GM19035 (cell line): ENCODE measurements around the gene FAM76A.
A peak's percentile ranks its signal among the peaks of the same experiment; 100 is the strongest.
"Not testable (repeated sequence)": the region's sequence is repeated elsewhere in the genome, so short reads cannot be mapped to it uniquely, and the experiment has no call there.

Experiments used
- ATAC-seq: cut with Tn5 transposase; IDR thresholded peaks from one replicate; pipeline ENCODE4 v1.9.1; 2021; ENCODE audit not compliant: unreplicated experiment

FAM76A gene

DNA sequence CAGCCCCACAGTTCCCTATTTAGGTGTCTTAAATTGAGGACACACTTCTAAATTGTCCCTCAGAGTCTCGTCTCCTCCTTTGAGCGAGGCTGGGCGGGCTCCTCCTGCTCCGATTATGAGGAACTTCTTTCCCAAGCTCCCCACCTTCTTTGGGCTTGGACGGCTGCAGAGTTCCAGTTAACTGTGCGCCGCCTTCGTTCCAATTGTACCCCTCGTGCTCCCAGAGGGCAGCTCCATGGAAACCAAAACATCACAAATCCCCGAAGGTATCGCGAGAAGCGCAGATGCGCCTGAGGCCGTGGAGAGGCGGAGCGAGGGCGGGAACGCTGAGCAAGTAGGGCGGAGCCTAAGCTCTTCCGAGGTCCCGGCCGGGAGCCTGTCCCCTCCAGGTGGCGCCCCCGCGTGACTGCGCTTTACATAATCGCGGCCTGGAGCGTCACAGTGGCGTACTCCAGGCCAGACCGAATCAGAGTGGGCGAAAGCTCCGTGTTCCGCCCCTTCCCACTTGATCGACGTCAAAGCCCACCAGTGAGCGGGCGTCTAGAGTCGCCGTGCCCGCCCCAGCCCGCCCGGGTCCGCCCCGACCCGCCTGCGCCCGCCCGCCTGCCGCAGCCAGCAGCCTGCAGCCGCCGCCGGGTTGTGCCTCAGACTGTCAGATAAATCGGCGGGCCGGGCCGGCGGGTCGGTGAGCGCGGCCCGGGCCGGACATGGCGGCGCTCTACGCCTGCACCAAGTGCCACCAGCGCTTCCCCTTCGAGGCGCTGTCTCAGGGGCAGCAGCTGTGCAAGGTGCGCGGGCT lies at the start of gene FAM76A:
Gene FAM76A (plus strand): TSS at position 588 of the 799 bp plus-strand sequence. CDS start 120 bp downstream, at position 708.
- peak; percentile 94 for ATAC-seq

DNA sequence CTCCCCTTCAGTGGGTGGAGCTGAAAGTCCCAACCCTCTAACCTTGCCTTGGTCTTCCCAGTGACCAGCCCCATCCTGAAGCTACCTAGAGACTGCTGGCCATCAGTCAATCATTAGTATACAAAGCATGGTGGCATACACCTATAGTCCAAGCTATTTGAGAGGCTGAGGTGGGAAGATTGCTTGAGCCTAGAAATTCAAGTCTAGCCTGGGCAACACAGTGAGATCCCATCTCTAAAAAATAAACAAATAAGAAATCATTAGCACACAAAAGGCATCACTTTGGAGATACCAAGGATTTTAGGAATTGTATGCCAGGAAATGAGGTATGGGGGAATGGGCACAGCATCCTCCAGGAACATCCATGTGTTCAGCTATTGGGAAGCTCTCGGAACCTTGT lies 49.4 kb upstream of the FAM76A start:
- ATAC-seq = no peak

DNA sequence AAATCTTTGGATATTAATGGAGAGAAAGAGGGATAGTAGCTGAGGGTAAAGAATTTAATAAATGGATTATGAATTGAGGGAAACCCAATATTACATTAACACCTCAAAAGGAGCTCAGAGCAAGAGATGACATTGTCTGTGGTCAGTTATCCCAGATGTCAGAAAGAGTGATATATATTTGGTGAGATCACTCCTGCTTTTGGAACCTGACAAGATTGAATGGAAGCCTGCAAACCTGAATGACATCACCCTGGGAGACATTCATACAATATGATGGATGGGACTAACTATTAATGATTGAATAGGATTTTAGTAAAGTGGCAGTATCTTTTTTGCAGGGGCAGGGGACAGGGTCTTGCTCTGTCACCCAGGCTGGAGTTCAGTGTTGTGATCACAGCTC lies 47.0 kb upstream of the FAM76A start:
- no peak for ATAC-seq

DNA sequence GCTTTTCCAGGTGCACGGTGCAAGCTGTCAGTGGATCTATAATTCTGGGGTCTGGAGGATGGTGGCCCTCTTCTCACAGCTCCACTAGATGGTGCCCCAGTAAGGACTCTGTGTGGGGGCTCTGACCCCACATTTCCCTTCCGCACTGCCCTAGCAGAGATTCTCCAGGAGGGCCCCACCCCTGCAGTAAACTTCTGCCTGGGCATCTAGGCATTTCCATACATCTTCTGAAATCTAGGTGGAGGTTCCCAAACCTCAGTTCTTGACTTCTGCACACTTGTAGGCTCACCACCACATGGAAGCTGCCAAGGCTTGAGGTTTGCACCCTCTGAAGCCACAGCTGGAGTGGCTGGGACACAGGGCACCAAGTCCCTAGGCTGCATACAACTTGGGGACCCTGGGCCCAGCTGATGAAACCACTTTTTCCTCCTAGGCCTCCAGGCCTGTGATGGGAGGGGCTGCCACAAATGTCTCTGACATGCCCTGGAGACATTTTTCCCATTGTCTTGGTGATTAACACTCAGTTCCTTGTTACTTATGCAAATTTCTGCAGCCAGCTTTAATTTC lies 45.5 kb upstream of the FAM76A start:
- not testable (repeated sequence) for ATAC-seq

DNA sequence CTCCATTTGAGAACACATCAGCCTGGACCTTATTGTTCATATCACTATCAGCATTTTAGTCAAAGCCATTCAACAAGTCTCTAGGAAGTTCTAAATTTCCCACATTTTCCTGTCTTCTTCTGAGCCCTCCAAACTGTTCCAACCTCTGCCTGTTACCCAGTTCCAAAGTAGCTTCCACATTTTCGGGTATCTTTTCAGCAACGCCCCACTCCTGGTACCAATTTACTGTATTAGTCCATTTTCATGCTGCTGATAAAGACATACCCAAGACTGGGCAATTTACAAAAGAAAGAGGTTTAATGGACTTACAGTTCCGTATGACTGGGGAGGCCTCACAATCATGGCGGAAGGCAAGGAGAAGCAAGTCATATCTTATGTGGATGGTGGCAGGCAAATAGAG lies 44.2 kb upstream of the FAM76A start:
- not testable (repeated sequence) for ATAC-seq

DNA sequence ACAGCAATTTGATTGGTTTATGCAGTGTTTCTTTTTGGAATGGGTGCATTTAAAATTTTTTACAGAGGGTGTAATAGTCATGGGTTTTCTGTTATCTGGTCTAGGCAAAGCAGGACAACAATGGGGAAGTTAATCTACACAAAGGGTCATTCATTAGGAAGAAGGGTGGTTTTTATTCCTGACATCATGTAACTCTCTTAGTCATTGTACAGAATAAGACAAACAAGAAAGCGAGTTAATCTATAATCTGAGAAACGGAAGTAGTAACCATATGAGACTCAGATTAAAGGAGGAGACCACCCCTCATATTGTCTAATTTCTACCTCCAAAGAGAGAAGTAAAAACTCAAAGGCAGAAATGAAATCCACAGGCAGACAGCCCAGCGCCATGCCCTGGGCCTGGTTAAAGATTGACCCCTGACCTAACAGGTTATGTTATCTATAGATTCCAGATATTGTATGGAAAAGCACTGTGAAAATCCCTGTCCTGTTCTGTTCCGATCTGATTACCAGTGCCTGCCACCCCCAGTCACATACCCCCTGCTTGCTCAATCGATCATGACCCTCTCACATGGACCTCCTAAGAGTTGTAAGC lies 43.3 kb upstream of the FAM76A start:
- ATAC-seq = no peak

DNA sequence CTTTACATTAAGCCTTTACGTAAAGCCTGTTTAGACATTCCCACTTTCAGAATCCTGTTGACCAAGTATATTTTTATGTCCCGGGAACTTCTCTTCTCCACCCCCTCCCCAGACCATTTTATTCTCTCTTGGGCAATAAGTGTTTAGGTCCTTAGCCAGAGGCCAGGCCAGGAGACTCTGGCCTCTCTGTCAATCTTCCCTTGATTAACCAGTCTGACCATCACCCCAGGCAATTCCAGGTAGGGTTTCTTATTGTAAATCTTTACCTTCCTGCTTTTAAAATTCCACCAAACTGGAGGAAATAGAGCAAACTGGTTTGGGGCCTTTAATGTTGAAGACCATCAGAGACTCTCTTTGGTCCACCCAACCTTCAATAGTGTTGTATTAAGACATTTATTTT lies 41.6 kb upstream of the FAM76A start:
- no peak for ATAC-seq

DNA sequence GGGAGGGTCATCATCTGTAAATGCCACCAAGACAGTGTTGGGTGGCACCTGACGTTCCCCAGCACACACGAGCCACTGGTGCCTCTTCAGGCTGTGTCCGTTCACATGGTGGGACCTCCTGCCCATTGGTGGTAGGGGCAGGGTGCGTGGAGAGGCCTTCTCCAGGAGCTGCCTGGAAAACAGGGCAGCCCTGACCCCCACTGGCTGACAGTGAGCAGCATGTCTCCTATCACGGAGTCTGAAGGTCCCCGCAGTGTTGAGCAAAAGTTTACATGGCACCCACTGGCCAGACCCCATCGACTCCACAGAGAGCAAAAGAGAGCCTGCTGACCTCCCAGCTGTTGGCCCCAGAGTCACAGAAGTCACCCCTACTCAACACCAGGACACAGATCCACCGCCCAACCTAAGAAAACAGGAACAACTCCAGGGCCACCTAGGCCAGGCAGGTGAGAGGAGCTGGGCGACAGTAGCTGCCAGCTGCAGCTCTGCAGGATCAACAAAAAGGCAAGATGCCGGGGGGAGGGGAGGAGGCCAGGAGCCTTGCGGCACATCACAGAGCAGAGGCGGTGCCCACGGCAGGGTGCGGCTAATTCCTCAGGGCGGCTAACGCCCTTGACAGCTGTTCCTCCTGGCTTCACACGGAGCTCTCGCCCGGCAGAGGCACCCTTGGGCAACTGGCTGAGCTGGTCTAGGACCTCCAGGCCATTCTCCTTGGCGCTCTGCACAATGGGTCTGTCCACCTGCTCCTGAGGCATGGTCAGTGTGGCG lies 39.4 kb upstream of the FAM76A start:
- ATAC-seq = no peak

DNA sequence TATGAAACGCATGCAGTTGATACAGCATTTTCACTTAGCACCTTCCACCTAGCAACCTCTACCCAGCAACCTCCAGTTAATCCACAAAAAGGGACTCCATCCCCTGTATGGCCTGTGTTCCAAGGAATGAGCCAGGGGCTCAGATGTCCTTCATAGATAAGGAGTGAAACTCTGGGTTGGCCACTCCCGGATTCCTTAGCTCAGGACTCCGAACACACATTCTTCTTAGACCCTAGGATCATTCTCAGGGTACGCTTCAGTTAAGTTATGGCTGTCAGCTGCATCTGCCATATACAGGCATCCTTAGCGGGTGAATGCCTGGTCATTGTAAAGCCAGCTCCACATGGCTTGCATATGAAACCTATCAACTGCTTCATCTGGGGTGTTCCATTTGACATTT lies 37.9 kb upstream of the FAM76A start:
- ATAC-seq = no peak

DNA sequence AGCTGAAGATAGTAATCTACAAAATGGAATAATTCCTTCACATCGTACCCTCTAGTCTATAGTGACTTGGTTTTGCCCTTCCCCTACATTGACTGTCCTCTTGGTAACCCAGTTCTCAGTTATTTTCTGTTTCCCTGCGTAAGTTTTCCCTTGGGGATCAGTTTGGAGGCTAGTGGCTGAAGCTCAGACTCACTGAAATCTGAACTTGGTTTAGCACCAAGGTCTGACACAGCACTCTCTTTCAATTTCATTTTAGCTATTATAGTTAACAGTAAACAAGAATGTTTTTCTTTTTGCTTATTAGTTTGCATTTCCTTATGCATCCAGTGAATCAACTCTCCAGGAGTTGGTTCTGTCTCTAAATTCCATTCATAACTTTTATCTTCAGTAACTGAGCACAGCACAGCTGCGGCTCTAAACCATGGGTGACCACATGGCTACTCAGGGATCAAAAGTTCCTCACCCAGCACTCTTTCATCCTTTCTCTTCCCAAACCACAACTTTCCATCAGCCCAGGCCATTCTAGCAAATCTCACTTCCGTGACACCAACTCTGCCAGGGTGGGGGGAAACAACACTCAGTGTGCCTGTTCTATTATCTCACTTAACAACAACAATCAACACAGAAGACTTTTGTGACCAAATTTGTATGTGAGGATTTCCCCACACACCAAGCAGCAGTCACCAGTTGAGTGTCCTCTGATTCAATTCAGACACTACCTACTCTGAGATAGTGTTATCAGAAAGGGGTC lies 36.2 kb upstream of the FAM76A start:
- peak; percentile 59 for ATAC-seq

DNA sequence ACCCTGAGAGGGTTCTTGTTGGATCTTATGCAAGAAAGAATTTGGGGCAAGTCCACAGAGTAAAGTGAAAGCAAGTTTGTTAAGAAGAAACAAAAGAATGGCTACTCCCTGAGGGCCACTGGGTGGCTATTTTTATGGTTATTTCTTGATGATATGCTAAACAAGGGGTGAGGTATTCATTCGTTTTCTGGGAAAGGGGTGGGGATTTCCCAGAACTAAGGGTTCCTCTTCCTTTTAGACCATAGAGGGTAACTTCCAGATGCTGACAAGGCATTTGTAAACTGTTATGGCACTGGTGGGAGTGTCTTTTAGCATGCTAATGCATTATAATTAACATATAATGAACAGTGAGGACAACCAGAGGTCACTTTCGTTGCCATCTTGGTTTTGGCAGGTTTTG lies 35.6 kb upstream of the FAM76A start:
- no peak for ATAC-seq

DNA sequence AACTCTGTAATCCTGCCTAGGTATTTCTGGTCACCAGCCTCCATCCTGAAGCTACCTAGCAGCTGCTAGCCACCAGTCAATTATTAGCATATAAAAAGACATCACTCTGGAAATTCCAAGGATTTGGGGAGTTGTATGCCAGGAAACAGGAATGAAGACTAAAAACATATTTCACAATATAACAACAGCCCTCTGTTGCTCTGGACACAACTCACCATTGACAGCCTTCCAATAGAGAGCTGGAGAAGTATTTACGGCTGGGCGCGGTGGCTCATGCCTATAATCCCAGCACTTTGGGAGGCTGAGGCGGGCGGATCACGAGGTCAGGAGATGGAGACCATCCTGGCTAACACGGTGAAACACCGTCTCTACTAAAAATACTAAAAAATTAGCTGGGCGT lies 28.9 kb upstream of the FAM76A start:
- ATAC-seq = not testable (repeated sequence)

DNA sequence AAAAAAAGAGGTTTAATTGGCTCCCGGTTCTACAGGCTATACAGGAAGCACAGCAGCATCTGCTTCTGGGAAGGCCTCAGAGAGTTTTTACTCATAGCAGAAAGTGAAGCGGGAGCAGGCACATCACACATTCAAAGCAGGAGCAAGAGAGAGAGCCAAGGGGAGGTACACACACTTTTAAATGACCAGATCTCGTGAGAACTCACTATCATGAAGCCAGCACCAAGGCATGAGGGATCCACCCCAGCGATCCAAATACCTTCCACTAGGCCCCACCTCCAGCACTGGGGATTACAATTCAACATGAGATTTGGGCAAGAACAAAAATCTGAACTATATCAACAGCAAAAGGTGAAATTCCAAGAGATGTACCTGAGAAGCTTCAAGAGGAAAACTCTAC lies 20.8 kb upstream of the FAM76A start:
- ATAC-seq = no peak

DNA sequence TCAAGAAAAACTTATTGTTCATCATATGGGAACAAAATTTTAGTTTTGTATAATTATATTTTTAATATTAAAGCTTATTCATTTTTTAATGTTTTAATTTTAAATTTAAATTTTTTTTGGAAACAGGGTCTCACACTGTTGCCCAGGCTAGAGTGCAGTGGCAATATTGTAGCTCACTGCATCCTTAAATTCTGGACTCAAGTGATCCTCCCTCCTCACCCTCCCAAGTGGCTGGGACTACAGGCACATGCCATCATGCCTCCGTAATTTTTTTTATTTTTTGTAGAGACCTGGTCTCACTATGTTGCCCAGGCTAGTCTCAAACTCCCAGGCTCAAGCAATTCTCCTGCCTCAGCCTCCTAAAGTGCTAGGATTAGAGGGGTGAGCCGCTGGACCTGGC lies 20.2 kb upstream of the FAM76A start:
- no peak for ATAC-seq

DNA sequence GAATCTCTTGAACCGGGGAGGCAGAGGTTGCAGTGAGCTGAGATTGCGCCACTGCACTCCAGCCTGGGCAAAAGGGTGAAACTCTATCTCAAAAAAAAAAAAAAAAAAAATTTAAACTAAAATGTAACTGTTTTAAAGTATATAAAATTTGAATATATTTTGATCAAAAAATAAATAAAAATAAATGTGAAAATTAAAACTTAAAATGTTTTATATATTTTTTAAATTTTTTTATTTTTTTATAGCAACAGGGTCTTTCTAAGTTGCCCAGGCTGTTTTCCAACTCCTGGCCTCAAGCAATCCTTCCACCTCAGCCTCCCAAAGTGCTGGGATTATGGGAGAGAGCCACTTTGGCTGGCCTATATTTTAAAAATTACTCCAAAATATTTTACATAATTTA lies 15.2 kb upstream of the FAM76A start:
- no peak for ATAC-seq

DNA sequence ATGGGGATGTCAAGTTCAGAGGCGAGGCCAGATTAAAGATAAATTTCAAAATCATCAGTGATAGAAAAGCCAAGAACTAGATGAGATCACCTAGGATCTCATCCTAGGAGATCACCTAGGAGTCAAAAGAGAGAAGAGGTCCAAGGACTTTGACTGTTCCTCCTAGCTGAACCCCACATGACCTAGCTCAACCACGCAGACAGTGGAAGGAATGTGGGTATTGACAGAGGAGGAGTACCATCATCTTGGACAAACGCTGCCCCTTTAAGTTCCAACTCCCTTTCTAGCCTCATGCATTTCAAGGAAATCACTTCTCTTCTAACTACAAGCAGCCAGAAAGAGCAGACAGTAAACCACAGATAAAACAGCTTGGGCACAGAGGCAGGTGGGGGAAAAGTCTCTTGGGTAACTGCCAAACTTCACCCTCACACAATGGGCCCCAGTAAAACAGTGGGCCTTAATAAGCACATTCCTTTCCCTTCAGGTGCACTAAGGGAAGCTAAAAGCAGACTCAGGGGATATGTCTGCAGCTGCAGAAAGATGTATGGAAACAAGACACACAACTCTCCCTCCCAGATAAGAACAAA lies 12.5 kb upstream of the FAM76A start:
- ATAC-seq = no peak

DNA sequence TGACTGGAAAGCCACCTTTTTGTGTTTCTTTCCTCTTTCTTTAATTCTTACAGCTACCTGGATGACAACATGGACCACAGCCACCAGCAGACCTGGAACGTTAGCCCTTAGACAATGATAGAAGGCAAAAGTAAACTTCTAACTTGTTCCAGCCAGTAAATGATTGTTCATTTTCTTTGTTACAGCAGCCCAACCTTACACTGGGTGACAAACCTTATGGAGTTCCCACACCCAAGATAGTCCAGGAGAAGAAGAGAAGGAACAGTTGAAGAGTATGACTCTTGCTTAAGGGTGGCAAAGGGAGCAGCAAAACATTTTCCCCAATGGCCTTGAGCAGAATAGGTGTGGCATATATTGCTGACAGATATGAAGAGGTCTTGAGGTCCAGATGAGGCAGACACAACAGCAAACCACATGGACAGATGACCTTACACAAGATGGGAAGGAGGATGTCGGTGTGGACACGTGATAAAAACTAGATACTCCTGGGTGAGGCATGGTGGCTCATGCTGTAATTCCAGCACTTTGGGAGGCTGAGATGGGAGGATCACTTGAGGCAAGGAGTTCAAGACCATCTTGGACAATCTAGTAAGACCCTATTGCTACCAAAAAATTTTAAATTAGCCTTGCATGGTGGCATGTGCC lies 11.8 kb upstream of the FAM76A start:
- ATAC-seq = no peak

DNA sequence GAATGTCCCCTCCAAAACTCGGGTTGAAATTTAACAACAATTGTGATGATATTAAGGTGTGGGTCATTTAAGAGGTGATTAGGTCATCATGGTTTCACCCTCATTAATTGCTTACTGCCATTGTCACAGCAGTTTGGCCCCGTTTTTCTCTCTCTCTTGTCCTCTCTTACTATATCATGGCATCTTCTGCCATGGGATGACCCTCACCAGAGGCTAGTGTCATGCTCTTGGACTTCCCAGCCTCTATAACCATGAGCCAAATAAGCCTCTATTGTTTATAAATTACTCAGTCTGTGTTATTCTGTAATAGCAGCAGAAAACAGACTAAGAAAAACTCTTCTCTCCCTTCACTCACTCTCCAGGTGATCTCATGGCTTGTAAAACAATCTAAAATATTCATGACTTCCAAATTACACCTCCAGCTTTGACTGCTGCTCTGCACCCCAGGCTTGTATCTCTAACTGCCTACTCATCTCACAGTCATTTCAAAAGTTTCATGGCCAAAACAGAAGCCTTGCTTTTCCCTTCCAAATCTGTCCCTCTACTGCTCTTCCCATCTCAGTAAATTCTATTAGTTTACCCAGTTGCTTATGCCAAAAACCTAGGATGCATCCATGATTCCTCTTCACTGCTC lies 9.4 kb upstream of the FAM76A start:
- ATAC-seq = no peak
